22Rv1 (cell line): ENCODE measurements around the gene SERPINB6.

Source experiments
- CTCF ChIP-seq: fragments of 450-650 bp; IDR thresholded peaks from 2 replicates; pipeline ENCODE4 v1.5.1; 2017; ENCODE audit warnings: mild to moderate bottlenecking
- ZFX ChIP-seq: fragments of 450-650 bp; IDR thresholded peaks from 2 replicates; pipeline ENCODE4 v1.6.1; 2017; ENCODE audit warnings: antibody characterized with exemption, borderline replicate concordance

GRCh38 chr6:2958331-2958711 is 13.0 kb downstream of the SERPINB6 start:
- TF ChIP-seq CTCF (no peak), ZFX (no peak)
